NCI-H82 (cell line): ENCODE results near the gene CHN2.
"Not testable (repeated sequence)": the region's sequence is repeated elsewhere in the genome, so short reads cannot be mapped to it uniquely, and the experiment has no call there.

Experiments
- DNase-seq: peaks from one replicate; lab custom pipeline; 2025; lab: John Stamatoyannopoulos, UW

Gene CHN2

DNA sequence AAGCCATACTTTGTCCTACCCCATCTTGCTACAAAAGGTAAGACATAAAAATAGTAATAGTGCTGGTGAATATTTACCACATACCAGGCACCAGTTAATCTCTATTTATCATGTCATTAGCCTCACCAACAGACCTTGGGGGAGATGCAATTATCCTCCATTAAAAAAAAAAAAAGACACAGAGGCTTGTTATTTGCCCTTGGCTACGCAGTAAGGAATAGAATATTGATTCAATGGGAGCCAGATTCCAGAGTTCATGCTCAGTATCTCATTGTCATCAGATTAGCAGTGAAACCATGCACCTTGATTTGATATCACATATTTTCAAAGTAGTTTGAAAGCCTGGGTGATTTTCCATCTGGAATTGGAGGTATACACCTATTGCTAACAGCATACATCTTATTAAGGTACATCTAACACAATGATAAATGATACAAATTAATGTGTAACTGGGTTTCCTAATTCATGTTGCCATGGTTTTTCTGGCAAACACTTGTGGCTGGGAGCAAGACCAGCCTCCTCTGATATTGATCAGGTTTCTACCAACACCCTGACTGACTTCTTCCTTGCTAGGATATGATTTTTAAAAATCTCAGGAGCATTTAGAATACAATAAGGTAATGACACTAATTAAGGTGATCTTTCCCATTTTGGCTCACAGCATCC, 301.9 kb downstream of the CHN2 start:
- no peak for DNase-seq

DNA sequence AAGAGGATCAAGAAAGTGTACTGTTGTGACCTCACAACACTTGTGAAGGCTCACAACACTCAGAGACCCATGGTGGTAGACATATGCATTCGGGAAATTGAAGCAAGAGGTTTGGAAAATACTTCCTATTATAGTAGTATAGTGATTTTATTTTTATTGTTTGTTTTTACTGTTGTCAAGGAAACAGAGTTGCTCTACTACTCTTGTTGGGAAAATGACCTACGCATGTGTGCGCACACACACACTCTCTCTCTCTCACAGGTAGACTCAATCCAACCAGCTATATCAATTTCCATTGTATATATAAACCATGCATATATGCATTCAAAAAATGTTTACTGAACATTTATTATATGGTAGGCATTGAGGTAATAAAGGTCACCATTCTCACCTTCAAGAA, 305.4 kb downstream of the CHN2 start:
- DNase-seq, result no peak

DNA sequence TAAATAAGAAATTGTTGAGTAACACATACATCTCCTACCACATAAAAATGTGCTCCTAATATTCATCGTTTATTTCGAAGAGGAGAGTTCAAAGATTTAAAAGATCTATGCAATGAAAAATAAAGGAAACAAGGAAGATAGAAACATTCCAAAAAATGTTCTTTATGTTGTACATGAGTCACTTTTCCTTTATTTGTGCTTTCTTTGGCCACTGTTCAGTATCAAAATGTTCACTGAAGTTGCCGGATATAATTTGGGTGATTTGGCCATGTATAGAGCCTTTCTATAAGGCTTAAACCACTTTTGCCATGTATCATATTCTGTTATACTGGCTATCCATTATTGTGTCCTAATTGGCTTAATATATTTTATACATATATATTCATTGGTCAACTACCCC, 306.1 kb downstream of the CHN2 start:
- DNase-seq, result no peak

DNA sequence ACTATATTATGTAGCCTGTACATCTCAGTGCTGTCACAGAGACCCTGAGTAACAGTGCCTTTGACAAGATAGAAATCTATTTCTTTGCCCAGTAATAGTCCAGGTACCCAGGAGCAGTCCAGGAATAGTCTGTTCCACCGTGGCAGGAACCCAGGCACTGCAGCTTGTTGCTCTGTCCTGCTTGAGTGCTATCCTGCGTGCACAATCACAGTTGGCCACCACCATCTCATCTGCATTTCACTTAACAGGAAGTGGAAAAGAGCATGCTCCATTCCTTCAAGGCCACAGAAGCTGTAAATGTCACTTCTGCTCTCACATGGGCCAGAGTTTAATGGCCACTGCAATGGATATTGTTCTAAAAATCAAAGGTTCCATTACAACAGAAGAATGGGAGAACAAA, 307.6 kb downstream of the CHN2 start:
- DNase-seq, result no peak

DNA sequence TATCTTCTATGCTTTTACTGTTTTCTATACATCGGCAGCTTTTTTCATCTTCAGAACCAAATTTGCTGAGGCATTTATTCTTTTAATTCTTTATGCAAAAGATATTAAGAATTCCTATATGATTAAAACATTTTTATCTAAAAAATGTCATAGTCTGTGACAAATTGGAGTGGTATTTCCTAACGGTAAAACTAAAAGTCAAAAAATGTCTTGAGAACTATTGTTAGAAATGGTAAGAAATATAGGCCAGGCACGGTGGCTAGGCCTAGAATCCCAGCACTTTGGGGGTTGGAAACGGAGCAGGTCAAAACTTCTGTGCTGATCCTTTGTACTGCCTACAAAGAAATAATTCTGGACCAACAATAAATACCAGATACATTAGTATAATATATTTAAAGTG, 311.4 kb downstream of the CHN2 start:
- no peak for DNase-seq

DNA sequence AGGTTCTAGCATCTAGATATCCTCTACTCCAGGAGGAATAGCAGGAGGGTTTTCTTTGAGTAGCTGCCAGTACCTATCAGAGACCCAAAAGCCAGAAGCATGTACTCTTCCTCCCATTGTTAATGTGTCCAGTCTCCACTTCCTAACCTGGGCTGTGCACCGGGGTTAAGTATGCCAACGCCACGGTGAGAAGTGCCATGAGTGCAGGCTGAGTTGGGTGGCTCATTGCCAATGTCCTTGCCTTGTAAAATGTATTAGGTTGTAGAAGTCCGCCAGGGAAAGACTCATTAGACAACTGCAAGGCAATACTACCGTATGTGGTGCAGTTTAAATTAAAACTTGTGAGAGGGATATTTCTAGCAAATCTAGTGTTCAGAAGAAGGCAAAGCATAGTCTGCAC, 314.0 kb downstream of the CHN2 start:
- DNase-seq, result no peak

DNA sequence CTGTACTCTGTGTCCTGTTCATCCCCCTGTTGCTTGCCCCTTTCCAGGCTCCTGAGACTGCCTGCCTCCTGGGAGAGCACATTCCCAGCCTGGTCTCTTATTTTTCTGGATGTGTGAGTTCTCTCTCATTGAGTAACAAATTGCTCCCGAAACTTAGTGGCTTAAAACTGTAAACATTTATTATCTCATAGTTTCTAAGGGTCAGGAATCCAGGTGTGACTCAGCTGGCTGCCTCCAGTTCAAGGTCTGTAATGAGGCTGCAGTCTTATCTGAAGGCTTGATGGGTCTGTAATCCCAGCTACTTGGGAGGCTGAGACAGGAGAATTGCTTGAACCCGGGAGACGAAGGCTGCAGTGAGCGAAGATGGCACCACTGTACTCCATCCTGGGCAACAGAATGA, 315.5 kb downstream of the CHN2 start:
- no peak for DNase-seq

DNA sequence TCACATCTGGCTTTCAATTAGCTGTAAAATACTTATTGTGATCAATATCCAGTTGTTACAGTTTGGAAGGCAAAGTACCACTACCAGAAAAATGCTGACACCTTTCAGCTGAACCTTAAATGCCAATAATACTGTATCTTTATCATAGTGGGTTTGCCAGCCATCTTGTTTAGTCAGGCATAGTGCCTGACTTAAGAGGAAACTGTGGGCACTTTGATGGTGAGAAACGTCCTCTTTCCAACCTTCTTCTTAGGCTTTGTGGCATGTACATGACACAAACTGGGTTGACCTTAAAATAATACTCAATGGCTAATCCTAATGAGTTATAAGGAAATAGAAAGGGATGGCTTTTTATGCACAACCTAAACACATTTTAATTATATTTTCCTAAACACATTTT, 316.8 kb downstream of the CHN2 start:
- no peak for DNase-seq

DNA sequence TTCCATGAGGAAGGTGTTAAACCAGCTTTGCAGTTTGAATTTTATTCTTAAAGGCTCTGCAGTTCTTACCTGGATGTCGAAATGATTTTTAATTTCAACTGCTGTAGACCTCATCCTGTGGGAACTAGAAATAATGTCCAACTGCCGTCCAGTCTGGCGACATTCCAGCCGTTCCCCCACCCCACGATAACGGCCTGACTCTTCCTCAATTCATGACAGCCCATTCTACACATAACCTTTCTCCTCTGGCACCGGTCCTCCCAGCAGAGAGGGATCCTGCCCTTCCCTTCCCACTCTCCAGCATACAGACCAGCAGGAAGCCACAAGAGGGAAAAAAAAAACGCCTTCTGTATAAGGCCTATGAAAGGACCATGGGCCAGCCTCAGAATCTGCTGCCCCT, 317.3 kb downstream of the CHN2 start:
- DNase-seq, result no peak

DNA sequence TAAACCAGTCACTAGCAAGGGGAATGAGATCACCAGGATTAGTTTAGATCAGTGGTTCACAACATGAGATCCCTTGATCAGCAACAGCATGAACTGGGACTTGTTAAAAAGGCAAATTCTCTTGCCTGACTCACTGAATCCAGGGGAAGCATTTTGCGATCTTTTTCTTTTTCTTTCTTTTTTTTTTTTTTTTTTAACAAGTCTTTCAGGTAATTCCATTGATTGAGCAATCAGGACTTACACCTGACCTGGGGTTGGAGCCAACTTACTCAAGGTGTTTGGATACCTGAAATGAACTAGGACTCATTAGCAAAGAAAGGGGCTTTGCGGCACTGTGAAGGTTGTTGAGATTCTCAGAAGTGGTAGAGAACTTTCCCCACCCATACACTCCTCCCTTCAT, 321.9 kb downstream of the CHN2 start:
- DNase-seq, result peak; percentile 26

DNA sequence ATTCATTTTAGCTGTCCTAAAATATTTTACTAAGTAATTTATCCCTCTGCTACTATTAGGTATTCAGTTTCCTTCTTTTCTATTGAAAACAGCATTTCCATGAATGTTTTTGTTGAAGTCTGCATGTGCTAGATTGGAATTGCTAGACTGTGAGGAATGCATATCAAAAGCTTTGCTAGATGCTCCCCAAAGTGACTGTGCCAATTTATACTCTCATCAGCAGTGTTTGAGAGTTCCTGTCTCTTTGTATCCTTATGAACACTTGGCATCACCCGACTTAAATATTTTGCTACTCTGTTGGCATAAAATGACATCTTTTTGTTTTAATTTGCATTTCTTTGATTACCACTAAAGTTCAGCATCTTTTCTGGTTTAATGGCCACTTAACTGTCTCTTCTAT, 324.0 kb downstream of the CHN2 start:
- DNase-seq, result no peak

DNA sequence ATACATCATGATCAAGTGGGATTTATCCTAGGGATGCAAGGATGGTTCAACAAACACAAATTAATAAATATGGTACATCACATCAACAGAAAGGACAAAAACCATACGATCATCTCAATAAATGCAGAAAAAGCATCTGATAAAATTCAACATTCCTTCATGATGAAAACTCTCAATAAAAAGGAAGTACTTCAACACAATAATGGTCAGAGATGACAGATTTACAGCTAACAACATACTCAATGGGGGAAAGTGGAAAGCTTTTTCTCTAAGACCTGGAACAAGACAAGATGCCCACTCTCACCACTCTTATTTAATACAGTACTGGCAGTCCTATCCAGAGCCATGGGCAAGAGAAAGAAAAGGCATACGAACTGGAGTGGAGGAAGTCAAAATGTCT, 329.2 kb downstream of the CHN2 start:
- no peak for DNase-seq

DNA sequence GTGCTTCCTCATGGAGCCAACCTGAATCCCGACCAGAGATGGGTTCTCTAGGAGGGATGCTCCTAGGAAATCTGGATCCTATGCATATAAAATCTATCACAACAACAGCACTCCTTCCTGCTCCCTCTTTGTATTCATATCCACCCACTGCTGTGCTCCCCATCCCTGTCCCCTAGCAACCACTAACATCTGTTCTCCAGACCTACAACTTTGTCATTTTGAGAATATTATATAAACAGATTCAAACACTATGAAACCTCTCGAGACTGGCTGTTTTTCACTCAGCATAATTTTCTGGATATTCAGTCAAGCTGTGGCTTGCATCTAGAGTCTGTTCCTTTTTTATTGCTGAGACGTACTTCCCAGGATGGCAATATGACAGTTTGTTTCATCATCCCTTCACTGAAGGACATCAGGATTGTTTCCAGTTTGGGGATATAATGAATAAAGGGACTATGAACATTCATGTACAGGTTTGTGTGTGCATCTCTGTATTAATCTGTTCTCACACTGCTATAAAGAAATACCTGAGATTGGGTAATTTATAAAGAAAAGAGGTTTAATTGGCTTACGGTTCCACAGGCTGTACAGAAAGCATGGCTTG, 333.0 kb downstream of the CHN2 start:
- no peak for DNase-seq

DNA sequence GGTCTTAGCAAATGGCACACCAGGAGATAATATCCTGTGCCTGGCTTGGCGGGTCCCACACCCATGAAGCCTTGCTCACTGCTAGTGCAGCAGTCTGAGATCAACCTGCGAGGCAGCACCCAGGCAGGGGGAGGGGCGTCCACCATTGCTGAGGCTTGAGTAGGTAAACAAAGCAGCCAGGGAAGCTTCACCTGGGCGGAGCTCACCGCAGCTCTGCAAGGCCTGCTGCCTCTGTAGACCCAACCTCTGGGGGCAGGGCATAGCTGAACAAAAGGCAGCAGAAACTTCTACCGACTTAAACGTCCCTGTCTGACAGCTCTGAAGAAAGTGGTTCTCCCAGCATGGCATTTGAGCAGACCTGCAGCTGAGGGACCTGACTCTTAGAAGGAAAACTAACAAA, 334.0 kb downstream of the CHN2 start:
- DNase-seq, result not testable (repeated sequence)
